Body of pancreas (tissue), 4 donors: ENCODE results near the gene SVEP1. TPM values are rescaled to one million over a fixed set of nuclear protein-coding genes. Genes with fewer than 3 reads are reported as not detected.
A peak's percentile ranks its signal among the peaks of the same experiment; 100 is the strongest.

ENCODE experiments used
- ATAC-seq: fragments of 150-250 bp; one replicate; pipeline ENCODE4 v1.9.1; 2016
- DNase-seq, 4 donors: peaks; one replicate each; pipeline ENCODE4 v3.0.0-alpha.2; 2019
- H3K27ac ChIP-seq, 4 donors: fragments of 200-600 bp; sonication (generic); 1 replicate in 3 of 4; 2 replicates in 1 of 4; pipeline versions ENCODE4 v1.5.1 to v1.6.1; 2016 to 2019; ENCODE audit warnings: mild to moderate bottlenecking in 1 of 4, mixed read lengths in 1 of 4, moderate library complexity in 1 of 4
- H3K27me3 ChIP-seq, 2 donors: fragments of 200-600 bp; sonication (generic); one replicate each; pipeline ENCODE4 v1.6.0; 2016; ENCODE audit warnings: mild to moderate bottlenecking in 1 of 2
- H3K36me3 ChIP-seq, 2 donors: fragments of 200-600 bp; sonication (generic); replicated peaks in 1 of 2; 2 replicates each; pipeline ENCODE4 v1.5.1; 2016; ENCODE audit warnings: low read depth in 2 of 2; ENCODE audit not compliant: insufficient read depth in 1 of 2
- H3K4me1 ChIP-seq: fragments of 200-600 bp; sonication (generic); one replicate; pipeline ENCODE4 v1.6.0; 2016
- H3K4me3 ChIP-seq, 2 donors: fragments of 200-600 bp; sonication (generic); 1 replicate in 1 of 2; 2 replicates in 1 of 2; pipeline ENCODE4 v1.5.1; 2016 to 2019
- H3K9me3 ChIP-seq, 3 donors: fragments of 200-600 bp; sonication (generic); 1 replicate in 2 of 3; 2 replicates in 1 of 3; pipeline ENCODE4 v1.5.1; 2016
- CTCF ChIP-seq, 7 experiments: fragments of 450-650 bp in 4 of 7; fragments of 200-600 bp in 3 of 7; sonication (generic) in 3 of 7; IDR thresholded peaks; one replicate each; pipeline ENCODE4 v1.5.1; 2016 to 2019; ENCODE audit warnings: antibody characterized with exemption in 7 of 7
- POLR2A ChIP-seq, 3 donors: fragments of 450-650 bp; IDR thresholded peaks; one replicate each; pipeline ENCODE4 v1.6.1; 2016; ENCODE audit warnings: antibody characterized with exemption in 3 of 3, mild to moderate bottlenecking in 2 of 3
- WGBS, 2 donors: methylation state at CpG; one replicate each; pipeline ENCODE4 v1.1.5; 2017; 5-methylcytosine and 5-hydroxymethylcytosine counted together
- intact Hi-C: fragments of 100-400 bp; cut with DNase I; formaldehyde crosslinking; loops from one replicate; pipeline ENCODE4 v1.15.1; 2023
- total RNA-seq, 2 donors: library from RNA; depleted of rRNA; stranded (reverse); fragments of >200 nt; gene quantifications; one replicate each; pipeline ENCODE4 v1.1.0, GENCODE V29; 2016

The SVEP1 gene
- total RNA-seq, 2 donors from 2014 or later, result 23.7 to 34.0 TPM

GRCh38 chr9:110604171-110604601 lies 24.6 kb upstream of the SVEP1 start:
- no peak for ATAC-seq
- intact Hi-C loops, result no loop called here
- H3K9me3 ChIP-seq, result no peaks in the 10 kb centered on the region
- 78 to 82% methylated on average over 5 of the region's 5 CpGs for WGBS, 2 donors
- H3K36me3 ChIP-seq, result no peaks in the 10 kb centered on the region
- no peaks in the 10 kb centered on the region for H3K27me3 ChIP-seq
- H3K4me3 ChIP-seq, result no peak overlapping the region
- peak in 1 of 4 donors; percentile 20 for DNase-seq
- no peak overlapping the region for H3K27ac ChIP-seq
- H3K4me1 ChIP-seq, result no peaks in the 10 kb centered on the region
- TF ChIP-seq CTCF (IDR thresholded peaks at IDR 0.05) (no peak), POLR2A (IDR thresholded peaks at IDR 0.05) (no peak)

- Histone ChIP-seq H3K9me3 (no peaks in the 10 kb centered on the region), H3K4me1 (no peaks in the 10 kb centered on the region), H3K27me3 (no peaks in the 10 kb centered on the region), H3K27ac (no peak overlapping the region), H3K36me3 (no peaks in the 10 kb centered on the region), H3K4me3 (no peak overlapping the region)
- DNase-seq (no peak), ATAC-seq (no peak)
- intact Hi-C loops, result no loop called here
- 45 to 50% methylated on average over 2 of the region's 2 CpGs for WGBS, 2 donors
- no peak for TF ChIP-seq POLR2A (IDR thresholded peaks at IDR 0.05)
- no peak for TF ChIP-seq CTCF (IDR thresholded peaks at IDR 0.05)
These were observed 22.7 kb upstream of the SVEP1 start for GRCh38 chr9:110602281-110602680.

- 66 to 71% methylated on average over 4 of the region's 4 CpGs for WGBS, 2 donors
- intact Hi-C loops, result no loop called here
- Histone ChIP-seq H3K4me3 (no peak overlapping the region), H3K27me3 (no peaks in the 10 kb centered on the region), H3K36me3 (no peaks in the 10 kb centered on the region), H3K9me3 (no peaks in the 10 kb centered on the region), H3K4me1 (no peaks in the 10 kb centered on the region), H3K27ac (no peak overlapping the region)
- TF ChIP-seq POLR2A (IDR thresholded peaks at IDR 0.05) (no peak), CTCF (IDR thresholded peaks at IDR 0.05) (no peak)
- DNase-seq (no peak), ATAC-seq (no peak)
These were observed 21.6 kb upstream of the SVEP1 start for GRCh38 chr9:110601098-110601497.

- Histone ChIP-seq H3K27me3 (no peaks in the 10 kb centered on the region), H3K9me3 (no peaks in the 10 kb centered on the region), H3K36me3 (no peaks in the 10 kb centered on the region), H3K4me1 (no peaks in the 10 kb centered on the region), H3K27ac (no peak overlapping the region), H3K4me3 (no peak overlapping the region)
- intact Hi-C loops, result no loop called here
- DNase-seq, result no peak
- 55 to 72% methylated on average over 10 of the region's 10 CpGs for WGBS, 2 donors
- no peak for ATAC-seq
- TF ChIP-seq CTCF (IDR thresholded peaks at IDR 0.05) (no peak), POLR2A (IDR thresholded peaks at IDR 0.05) (no peak)
These were observed 19.9 kb upstream of the SVEP1 start for GRCh38 chr9:110599468-110599867.

- Histone ChIP-seq H3K4me3 (no peak overlapping the region), H3K27ac (no peak overlapping the region), H3K36me3 (no peaks in the 10 kb centered on the region), H3K9me3 (no peaks in the 10 kb centered on the region), H3K4me1 (no peaks in the 10 kb centered on the region), H3K27me3 (no peaks in the 10 kb centered on the region)
- ATAC-seq, result no peak
- TF ChIP-seq CTCF (IDR thresholded peaks at IDR 0.05) (no peak), POLR2A (IDR thresholded peaks at IDR 0.05) (no peak)
- WGBS, 2 donors, result 54 to 56% methylated on average over 5 of the region's 5 CpGs
- intact Hi-C loops, result no loop called here
- DNase-seq, result no peak
These were observed 12.7 kb upstream of the SVEP1 start for GRCh38 chr9:110592044-110592830.
